GM21723 (cell line): ENCODE measurements around the gene LCN2.
"Not testable (repeated sequence)": the region's sequence is repeated elsewhere in the genome, so short reads cannot be mapped to it uniquely, and the experiment has no call there.

Experiments used
- ATAC-seq: cut with Tn5 transposase; IDR thresholded peaks from one replicate; pipeline ENCODE4 v1.9.1; 2021; ENCODE audit warnings: mild to moderate bottlenecking, moderate library complexity; ENCODE audit not compliant: unreplicated experiment

The LCN2 gene

GRCh38 chr9:128149001-128149701, at the start of gene LCN2:
Gene LCN2 (plus strand): TSS chr9:128149453. CDS start chr9:128149526, 73 bp downstream.
- ATAC-seq: no peak

GRCh38 chr9:128099932-128100491, 49.2 kb upstream of the LCN2 start:
- ATAC-seq: no peak

GRCh38 chr9:128100581-128100980, 48.7 kb upstream of the LCN2 start:
- no peak for ATAC-seq

- no peak for ATAC-seq
Measured at GRCh38 chr9:128101231-128101661, 48.0 kb upstream of the LCN2 start.

GRCh38 chr9:128101690-128102089, 47.6 kb upstream of the LCN2 start:
- ATAC-seq: no peak

- ATAC-seq: no peak
Measured at GRCh38 chr9:128102196-128102595, 47.1 kb upstream of the LCN2 start.

- ATAC-seq: no peak
Measured at GRCh38 chr9:128102861-128103588, 46.2 kb upstream of the LCN2 start.

- no peak for ATAC-seq
Measured at GRCh38 chr9:128103589-128103962, 45.7 kb upstream of the LCN2 start.

GRCh38 chr9:128104171-128104618, 45.1 kb upstream of the LCN2 start:
- no peak for ATAC-seq

GRCh38 chr9:128105538-128106175, 43.6 kb upstream of the LCN2 start:
- no peak for ATAC-seq

- ATAC-seq: no peak
Measured at GRCh38 chr9:128106181-128106939, 42.9 kb upstream of the LCN2 start.

- no peak for ATAC-seq
Measured at GRCh38 chr9:128106940-128107467, 42.2 kb upstream of the LCN2 start.

- no peak for ATAC-seq
Measured at GRCh38 chr9:128107468-128108268, 41.6 kb upstream of the LCN2 start.

- ATAC-seq: no peak
Measured at GRCh38 chr9:128108269-128109049, 40.8 kb upstream of the LCN2 start.

- no peak for ATAC-seq
Measured at GRCh38 chr9:128109050-128109709, 40.1 kb upstream of the LCN2 start.

- not testable (repeated sequence) for ATAC-seq
Measured at GRCh38 chr9:128111726-128112125, 37.5 kb upstream of the LCN2 start.

GRCh38 chr9:128113526-128114325, 35.5 kb upstream of the LCN2 start:
- no peak for ATAC-seq
